Stimulated activated CD4-positive, alpha-beta T cell treated with anti-CD3 and anti-CD28 coated beads, Interleukin-2, amount 100 ng/mL, for 48 hours (primary cell): ENCODE data around the gene RILP.

ENCODE experiments used
- DNase-seq, 2 donors: peaks; one replicate each; pipeline ENCODE4 v3.0.0-alpha.2; 2020

Gene RILP

GRCh38 chr17:1646199-1646875, 3.3 kb downstream of the RILP start:
- DNase-seq = no peak

DNA sequence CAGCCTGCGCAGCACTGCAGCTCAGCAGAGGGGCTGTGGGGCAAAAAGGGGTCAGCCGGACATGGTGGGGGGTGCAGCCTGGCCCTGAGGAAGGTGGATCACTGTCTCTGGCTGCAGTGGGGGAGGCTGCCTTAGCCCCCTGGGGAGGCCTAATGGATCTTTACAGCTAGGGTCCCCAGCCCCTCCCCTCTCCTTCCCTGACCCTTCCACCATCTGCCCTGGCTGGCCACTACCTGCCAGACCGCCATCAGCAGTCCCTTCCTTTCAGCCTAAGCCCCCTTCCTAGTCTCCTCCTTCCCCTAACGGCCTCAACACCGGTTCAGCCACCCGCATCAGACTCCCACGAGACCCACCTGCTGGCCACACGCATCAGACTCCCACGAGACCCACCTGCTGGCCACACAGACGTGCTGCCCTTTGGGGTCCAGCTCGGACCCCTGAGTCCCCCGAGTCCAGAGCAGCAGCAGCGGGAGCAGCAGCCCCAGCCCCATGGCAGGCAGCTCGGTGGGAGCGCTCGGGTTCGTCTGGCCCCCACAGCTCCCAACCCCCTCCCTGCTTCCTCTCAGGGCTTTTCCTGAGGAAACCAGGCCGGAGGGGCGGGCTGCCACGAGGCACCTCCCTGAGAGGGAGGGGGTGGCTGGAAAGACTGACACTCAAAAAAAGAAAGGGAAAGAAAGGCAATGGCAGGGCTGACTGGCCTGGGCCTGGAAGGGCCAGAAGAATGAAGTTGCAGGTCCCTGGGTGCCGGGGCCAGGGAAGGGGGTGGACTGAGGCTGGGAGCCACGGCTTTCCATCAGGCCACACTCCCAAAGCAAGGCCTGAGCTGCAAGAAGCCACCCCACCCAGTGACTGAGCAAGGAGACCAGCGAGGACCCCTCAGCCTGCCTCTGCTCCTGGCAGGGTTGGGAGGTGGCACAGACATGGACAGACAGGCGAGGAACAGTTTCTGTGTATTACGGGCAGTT, 4.2 kb downstream of the RILP start, which contains the start of gene SCARF1:
Gene SCARF1 (minus strand): TSS at position 526 of the 965 bp plus-strand sequence. CDS start 35 bp downstream, at position 491.
- DNase-seq = no peak

DNA sequence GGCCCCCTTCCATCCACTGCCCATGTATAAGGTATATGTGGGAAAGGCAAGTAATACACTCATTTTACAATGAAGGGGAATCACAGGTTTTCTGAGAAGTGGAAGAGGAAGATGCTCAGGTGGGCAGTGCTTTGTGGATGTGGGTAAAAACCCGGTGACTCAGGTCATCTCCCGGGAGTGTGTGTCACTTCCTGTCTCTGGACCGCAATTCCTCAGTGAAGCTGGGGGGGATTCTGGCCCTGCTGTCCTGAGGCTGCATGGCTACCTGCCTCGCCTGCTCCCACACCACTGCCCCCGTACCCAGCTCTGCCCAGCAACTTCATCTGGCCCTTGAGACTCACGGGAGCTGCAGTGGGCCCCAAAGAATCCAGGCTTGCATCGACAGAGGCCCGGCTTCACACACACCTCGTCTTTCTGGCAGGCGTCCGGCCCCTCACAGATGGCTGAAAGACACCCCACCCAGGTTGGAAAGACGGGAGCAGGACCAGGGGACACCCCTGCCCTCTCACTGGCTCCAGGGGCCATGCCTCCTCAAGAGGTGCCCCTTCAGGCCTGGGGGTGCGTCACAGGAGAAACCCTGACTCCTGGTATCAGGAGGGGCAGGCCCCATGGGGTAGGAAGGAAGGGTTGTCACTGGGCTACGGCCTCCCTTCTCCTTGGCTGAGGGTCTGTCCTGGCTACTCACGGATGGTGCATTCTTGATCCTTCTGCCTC, 5.0 kb downstream of the RILP start:
- DNase-seq = peak; percentile 32 to 34

- DNase-seq = no peak
Measured at GRCh38 chr17:1643999-1644492, 5.6 kb downstream of the RILP start.

- peak in 1 of 2 donors; percentile 48 for DNase-seq
Measured at GRCh38 chr17:1643293-1643998, 6.2 kb downstream of the RILP start.

DNA sequence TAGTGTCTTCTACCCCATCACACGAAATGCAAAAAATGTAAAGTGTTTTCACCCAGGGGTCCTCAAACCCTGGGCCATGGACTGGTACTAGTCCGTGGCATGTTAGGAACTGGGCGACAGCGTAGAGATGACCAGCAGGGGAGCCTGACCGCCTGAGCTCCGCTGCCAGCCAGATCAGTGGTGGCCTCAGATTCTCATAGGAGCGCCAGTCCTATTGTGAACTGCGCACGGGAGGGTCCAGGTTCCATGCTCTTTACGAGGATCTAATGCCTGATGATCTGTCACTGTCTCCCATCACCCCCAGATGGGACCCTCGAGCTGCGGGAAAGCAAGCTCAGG, 8.6 kb downstream of the RILP start:
- no peak for DNase-seq

DNA sequence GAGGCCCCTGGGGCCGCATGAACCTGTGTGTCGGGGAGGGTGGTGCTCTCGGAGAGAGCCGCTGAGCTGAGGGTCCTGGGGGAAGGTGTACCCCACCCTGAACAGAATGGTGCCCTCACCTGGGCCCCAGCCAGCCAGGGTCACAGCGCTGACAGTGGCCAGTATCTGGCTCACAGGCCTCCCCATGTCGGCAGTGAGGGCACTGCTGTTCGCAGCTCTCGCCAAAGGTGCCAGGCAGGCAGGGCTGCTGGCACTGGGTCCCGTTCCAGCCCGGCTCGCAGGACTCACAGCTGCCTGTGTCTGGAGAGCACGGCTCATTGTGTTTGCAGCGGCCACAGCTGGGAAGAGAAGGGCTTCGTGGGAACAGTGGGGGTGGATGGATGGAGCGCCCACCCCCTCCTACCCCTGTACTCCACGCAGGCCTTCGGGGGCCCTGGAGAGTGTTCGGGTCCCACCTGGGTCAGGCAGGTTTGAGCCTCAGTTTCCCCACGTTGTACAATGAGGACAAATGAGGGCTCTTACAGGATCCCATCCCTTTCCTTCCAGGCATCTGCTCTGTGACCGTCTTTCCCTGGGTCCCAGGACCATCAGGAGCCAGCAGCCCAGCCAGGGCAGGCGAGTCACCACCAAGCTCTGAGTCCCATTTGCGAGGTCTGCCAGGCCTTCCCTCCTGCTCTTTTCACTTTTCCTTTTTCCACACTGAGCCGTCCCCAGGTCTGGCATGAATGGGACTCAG, 9.2 kb downstream of the RILP start:
- no peak for DNase-seq

DNA sequence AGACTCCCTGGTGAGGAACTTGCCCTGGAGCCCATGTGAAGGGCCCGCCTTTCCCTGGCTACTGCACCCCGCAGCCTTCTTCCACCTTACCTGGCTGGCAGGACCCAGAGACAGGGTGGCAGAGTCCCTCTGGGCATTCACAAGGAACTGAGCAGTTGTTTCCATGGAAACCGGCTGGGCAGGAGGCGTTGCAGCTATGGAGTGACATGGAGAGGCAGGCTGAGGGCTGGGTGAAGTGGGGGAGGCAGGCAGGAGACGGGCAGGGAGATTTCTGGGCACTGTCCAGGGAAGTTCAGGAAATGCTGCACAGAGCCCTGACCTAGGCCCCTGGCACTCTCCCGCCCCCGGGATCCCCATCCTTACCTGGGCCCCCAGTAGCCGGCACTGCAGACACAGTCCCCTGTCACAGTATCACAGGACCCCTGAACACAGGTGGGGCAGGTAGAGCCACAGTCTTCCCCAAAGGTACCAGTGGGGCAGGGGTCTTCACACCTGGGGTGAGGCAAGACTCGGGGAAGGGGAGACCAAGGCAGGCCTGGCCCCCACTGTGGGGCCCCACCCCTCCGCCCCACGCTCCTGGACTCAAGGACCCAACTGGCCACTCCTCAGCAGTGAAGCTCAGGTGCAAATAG, 10.0 kb downstream of the RILP start:
- DNase-seq = no peak

DNA sequence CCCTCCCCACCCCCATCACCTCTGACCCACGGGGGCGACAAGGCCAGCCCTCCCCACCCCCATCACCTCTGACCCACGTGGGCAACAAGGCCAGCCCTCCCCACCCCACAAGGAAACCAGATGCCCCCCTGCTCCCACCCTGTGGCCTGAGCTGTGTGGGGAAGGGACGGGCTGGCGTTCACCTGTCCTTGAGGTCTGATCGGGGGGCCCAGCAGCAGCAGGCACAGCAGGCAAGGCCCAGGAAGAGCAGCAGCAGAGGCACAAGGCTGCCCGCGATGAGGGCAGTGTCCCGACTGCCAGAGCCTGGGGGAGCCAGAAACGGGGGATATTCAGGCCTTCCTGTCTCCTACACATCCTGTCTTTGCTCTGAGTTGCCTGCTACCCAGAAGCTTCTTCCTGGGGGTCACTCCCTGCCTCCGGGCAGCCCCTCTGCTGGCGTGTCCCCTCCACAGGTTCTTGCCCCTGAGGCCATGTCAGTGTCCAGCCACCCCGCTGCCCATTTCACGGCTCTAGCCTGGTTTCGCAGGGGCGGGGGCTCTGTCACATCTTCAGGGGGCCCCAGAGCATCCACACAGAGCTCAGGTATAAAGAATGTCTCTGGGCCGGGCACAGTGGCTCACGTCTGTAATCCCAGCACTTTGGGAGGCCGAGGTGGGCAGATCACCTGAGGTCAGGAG, 10.9 kb downstream of the RILP start:
- no peak for DNase-seq

DNA sequence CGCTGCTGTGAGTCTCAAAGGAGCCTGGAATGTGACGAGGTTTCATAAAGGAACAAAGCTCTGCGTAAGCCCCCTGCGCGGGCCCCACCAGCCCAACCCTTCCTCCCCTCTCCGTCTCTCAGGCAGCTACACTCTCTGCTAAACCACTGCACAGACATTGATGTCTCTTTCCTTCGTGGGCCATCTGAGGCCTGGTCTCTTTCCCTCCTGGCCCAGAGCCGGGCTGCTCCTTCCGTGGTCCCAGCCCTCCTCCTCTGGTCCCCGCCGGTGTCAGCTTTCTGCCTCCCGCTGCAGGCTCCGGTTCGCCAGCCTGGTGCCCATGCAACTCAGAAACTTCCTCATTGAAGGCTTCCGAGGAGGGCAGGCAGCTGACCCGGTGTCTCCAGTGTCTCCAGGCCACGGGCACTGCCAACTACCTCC, 11.5 kb downstream of the RILP start:
- DNase-seq = no peak

DNA sequence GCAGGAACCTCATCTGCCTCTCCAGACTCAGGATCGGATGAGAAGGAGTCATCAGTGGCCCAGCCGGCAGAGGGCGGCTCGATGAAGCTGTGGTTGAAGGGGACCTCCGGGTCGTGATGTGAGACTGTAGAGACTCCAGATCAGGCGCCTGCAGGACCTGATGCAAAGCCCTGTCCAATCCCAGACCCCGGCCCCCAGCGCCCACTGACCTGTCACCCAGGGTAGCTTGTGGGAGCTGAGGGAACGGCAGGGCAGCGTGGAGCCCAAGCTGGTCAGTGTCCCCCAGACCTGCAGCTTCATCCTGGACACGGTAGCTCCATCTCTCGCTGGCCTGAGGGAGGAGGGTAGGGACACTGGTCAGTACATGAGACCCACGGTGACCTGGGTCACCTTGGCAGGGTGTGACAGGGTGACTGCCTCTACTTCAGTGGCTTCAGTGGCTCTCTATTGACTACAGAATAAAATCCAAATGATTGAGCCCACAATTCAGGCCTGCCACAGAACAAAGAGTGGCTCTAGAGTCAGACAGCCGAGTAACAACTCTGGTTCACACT, 12.9 kb downstream of the RILP start:
- no peak for DNase-seq

DNA sequence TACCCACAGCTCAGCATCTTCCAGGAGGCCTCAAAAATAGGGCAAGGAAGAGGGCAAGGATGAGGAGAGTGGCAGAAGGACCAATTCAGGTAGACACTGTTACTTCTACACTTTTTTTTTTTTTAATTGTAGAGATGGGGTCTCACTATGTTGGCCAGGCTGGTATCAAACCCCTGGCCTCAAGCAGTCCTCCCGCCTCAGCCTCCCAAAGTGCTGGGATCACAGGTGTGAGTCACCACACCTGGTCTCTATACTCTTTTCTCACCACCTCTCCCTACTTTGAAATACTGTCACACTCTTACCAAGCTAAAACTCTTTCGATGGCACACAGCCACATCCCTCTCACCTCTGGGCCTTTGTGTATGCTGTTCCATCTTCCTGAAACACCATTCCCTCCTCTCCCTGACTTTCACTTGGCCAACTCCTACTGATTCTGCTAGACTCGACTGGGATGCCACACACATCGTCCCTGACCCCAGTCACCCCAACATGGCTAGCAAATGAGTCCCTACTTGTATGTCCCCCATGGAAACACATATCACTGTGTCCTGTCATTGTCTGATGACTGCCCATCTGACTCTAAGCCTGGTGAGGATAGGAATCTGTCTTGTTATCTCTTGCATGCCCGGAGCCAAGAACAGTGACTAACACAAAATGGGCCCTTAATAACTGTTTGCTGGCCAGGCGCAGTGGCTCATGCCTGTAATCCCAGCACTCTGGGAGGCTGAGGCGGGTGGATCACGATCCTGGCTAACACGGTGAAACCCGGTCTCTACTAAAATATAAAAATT, 13.8 kb downstream of the RILP start:
- DNase-seq = no peak

GRCh38 chr17:1634841-1635650, 14.6 kb downstream of the RILP start:
- DNase-seq = no peak

DNA sequence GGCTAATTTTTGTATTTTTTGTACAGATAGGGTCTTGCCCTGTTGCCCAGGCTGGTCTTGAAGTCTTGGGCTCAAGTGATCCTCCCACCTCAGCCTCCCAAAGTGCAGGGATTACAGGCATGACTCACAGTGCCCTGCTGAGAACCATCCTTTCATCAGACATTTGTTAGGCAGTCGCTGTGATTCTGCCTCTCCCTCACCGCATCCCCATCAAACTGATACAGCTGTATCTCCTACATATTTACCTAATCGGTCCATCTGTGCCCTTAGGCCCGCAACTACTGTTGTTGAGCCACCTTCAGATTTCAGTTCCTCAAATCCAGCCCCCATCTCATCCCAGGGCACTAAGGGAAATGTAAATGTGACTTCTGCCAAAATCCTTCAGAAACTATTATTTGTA, 19.0 kb downstream of the RILP start:
- no peak for DNase-seq

GRCh38 chr17:1629504-1630310, 20.0 kb downstream of the RILP start:
- DNase-seq = peak; percentile 80 to 86

- DNase-seq = peak; percentile 77 to 85
Measured at GRCh38 chr17:1628856-1629503, 20.7 kb downstream of the RILP start.
